Activated T-cell treated with anti-CD3 and anti-CD28 coated beads, Interleukin-2, amount 50 U/mL, for 24 hours (primary cell): ENCODE results near the gene TTPAL.

ENCODE experiments used
- DNase-seq: peaks from one replicate; pipeline ENCODE4 v3.0.0-alpha.2; 2020
- H3K27ac Mint-ChIP-seq: 2 replicates; pipeline ENCODE4 v1.8.0; 2020; ENCODE audit warnings: mild to moderate bottlenecking, mixed read lengths
- H3K27me3 Mint-ChIP-seq: 2 replicates; pipeline ENCODE4 v1.8.0; 2020; ENCODE audit warnings: mixed read lengths
- H3K36me3 Mint-ChIP-seq: 2 replicates; pipeline ENCODE4 v1.8.0; 2020; ENCODE audit warnings: low read depth, mixed read lengths
- H3K4me1 Mint-ChIP-seq: 2 replicates; pipeline ENCODE4 v1.8.0; 2020; ENCODE audit warnings: low read depth, mixed read lengths
- H3K4me3 Mint-ChIP-seq: 2 replicates; pipeline ENCODE4 v1.8.0; 2020; ENCODE audit warnings: mild to moderate bottlenecking, moderate library complexity, mixed read lengths
- H3K9me3 Mint-ChIP-seq: 2 replicates; pipeline ENCODE4 v1.8.0; 2020; ENCODE audit warnings: mixed read lengths

Gene TTPAL

GRCh38 chr20:44454306-44454963 lies 21.2 kb upstream of the TTPAL start:
- Mint-ChIP-seq H3K27ac (no peak overlapping the region), H3K9me3 (no peaks in the 10 kb centered on the region), H3K4me3 (no peak overlapping the region), H3K27me3 (peaks cover 5% of the 10 kb centered on the region), H3K4me1 (no peaks in the 10 kb centered on the region), H3K36me3 (no peaks in the 10 kb centered on the region)
- no peak for DNase-seq

GRCh38 chr20:44455126-44455525 lies 20.5 kb upstream of the TTPAL start:
- DNase-seq = no peak
- H3K36me3 Mint-ChIP-seq = no peaks in the 10 kb centered on the region

GRCh38 chr20:44456611-44457010 lies 19.1 kb upstream of the TTPAL start:
- no peak overlapping the region for H3K4me3 Mint-ChIP-seq
- H3K27ac Mint-ChIP-seq = no peak overlapping the region
- no peaks in the 10 kb centered on the region for H3K36me3 Mint-ChIP-seq
- no peaks in the 10 kb centered on the region for H3K4me1 Mint-ChIP-seq
- no peaks in the 10 kb centered on the region for H3K9me3 Mint-ChIP-seq
- DNase-seq = no peak
- peaks cover 4% of the 10 kb centered on the region for H3K27me3 Mint-ChIP-seq

More at GRCh38 chr20:44455126-44455525, 20.5 kb upstream of the TTPAL start:
- H3K27ac Mint-ChIP-seq = no peak overlapping the region
- H3K9me3 Mint-ChIP-seq = no peaks in the 10 kb centered on the region
- peaks cover 4% of the 10 kb centered on the region for H3K27me3 Mint-ChIP-seq
- H3K4me3 Mint-ChIP-seq = no peak overlapping the region
- no peaks in the 10 kb centered on the region for H3K4me1 Mint-ChIP-seq

GRCh38 chr20:44457016-44457415 lies 18.7 kb upstream of the TTPAL start:
- no peaks in the 10 kb centered on the region for H3K9me3 Mint-ChIP-seq
- H3K27me3 Mint-ChIP-seq = peaks cover 4% of the 10 kb centered on the region
- DNase-seq = no peak
- H3K4me1 Mint-ChIP-seq = no peaks in the 10 kb centered on the region
- H3K27ac Mint-ChIP-seq = no peak overlapping the region
- H3K4me3 Mint-ChIP-seq = no peak overlapping the region
- H3K36me3 Mint-ChIP-seq = no peaks in the 10 kb centered on the region

- H3K27ac Mint-ChIP-seq = no peak overlapping the region
- H3K4me3 Mint-ChIP-seq = no peak overlapping the region
- no peak for DNase-seq
- no peaks in the 10 kb centered on the region for H3K9me3 Mint-ChIP-seq
- H3K36me3 Mint-ChIP-seq = no peaks in the 10 kb centered on the region
- no peaks in the 10 kb centered on the region for H3K4me1 Mint-ChIP-seq
- H3K27me3 Mint-ChIP-seq = no peaks in the 10 kb centered on the region
Observed at GRCh38 chr20:44459271-44459670, 16.4 kb upstream of the TTPAL start.

- no peaks in the 10 kb centered on the region for H3K36me3 Mint-ChIP-seq
- H3K4me1 Mint-ChIP-seq = no peaks in the 10 kb centered on the region
- no peaks in the 10 kb centered on the region for H3K9me3 Mint-ChIP-seq
- DNase-seq = no peak
- no peak overlapping the region for H3K27ac Mint-ChIP-seq
- no peak overlapping the region for H3K4me3 Mint-ChIP-seq
- H3K27me3 Mint-ChIP-seq = no peaks in the 10 kb centered on the region
Observed at GRCh38 chr20:44460795-44461141, 14.9 kb upstream of the TTPAL start.

GRCh38 chr20:44461142-44461802 lies 14.4 kb upstream of the TTPAL start:
- Mint-ChIP-seq H3K27me3 (no peaks in the 10 kb centered on the region), H3K9me3 (no peaks in the 10 kb centered on the region), H3K27ac (no peak overlapping the region), H3K4me1 (no peaks in the 10 kb centered on the region), H3K4me3 (no peak overlapping the region), H3K36me3 (no peaks in the 10 kb centered on the region)
- DNase-seq = no peak

GRCh38 chr20:44461803-44462174 lies 13.9 kb upstream of the TTPAL start:
- DNase-seq = no peak
- Mint-ChIP-seq H3K9me3 (no peaks in the 10 kb centered on the region), H3K36me3 (no peaks in the 10 kb centered on the region), H3K4me1 (no peaks in the 10 kb centered on the region), H3K27me3 (no peaks in the 10 kb centered on the region), H3K4me3 (no peak overlapping the region), H3K27ac (no peak overlapping the region)

- no peak overlapping the region for H3K4me3 Mint-ChIP-seq
- H3K27ac Mint-ChIP-seq = no peak overlapping the region
- no peak for DNase-seq
- no peaks in the 10 kb centered on the region for H3K9me3 Mint-ChIP-seq
- H3K4me1 Mint-ChIP-seq = no peaks in the 10 kb centered on the region
- no peaks in the 10 kb centered on the region for H3K36me3 Mint-ChIP-seq
- H3K27me3 Mint-ChIP-seq = no peaks in the 10 kb centered on the region
Observed at GRCh38 chr20:44463466-44463865, 12.2 kb upstream of the TTPAL start.

- H3K4me3 Mint-ChIP-seq = no peak overlapping the region
- no peaks in the 10 kb centered on the region for H3K9me3 Mint-ChIP-seq
- H3K36me3 Mint-ChIP-seq = no peaks in the 10 kb centered on the region
- no peaks in the 10 kb centered on the region for H3K27me3 Mint-ChIP-seq
- H3K4me1 Mint-ChIP-seq = no peaks in the 10 kb centered on the region
- no peak overlapping the region for H3K27ac Mint-ChIP-seq
- DNase-seq = no peak
Observed at GRCh38 chr20:44464514-44464913, 11.2 kb upstream of the TTPAL start.

- H3K9me3 Mint-ChIP-seq = no peaks in the 10 kb centered on the region
- H3K4me3 Mint-ChIP-seq = no peak overlapping the region
- no peak overlapping the region for H3K27ac Mint-ChIP-seq
- no peaks in the 10 kb centered on the region for H3K36me3 Mint-ChIP-seq
- no peaks in the 10 kb centered on the region for H3K4me1 Mint-ChIP-seq
- no peaks in the 10 kb centered on the region for H3K27me3 Mint-ChIP-seq
- no peak for DNase-seq
Observed at GRCh38 chr20:44465001-44465560, 10.6 kb upstream of the TTPAL start.

- Mint-ChIP-seq H3K4me3 (no peak overlapping the region), H3K4me1 (no peaks in the 10 kb centered on the region), H3K9me3 (no peaks in the 10 kb centered on the region), H3K27ac (no peak overlapping the region), H3K36me3 (no peaks in the 10 kb centered on the region), H3K27me3 (no peaks in the 10 kb centered on the region)
- DNase-seq = no peak
Observed at GRCh38 chr20:44467289-44467883, 8.3 kb upstream of the TTPAL start.

- H3K9me3 Mint-ChIP-seq = no peaks in the 10 kb centered on the region
- H3K4me3 Mint-ChIP-seq = no peak overlapping the region
- H3K27me3 Mint-ChIP-seq = no peaks in the 10 kb centered on the region
Observed at GRCh38 chr20:44468044-44468782, 7.5 kb upstream of the TTPAL start.

GRCh38 chr20:44470327-44470726 lies 5.3 kb upstream of the TTPAL start:
- Mint-ChIP-seq H3K36me3 (no peaks in the 10 kb centered on the region), H3K4me3 (no peak overlapping the region), H3K9me3 (no peaks in the 10 kb centered on the region), H3K27ac (no peak overlapping the region), H3K27me3 (no peaks in the 10 kb centered on the region), H3K4me1 (peaks cover 6% of the 10 kb centered on the region)
- no peak for DNase-seq

More at GRCh38 chr20:44468044-44468782, 7.5 kb upstream of the TTPAL start:
- no peak for DNase-seq
- Mint-ChIP-seq H3K4me1 (no peaks in the 10 kb centered on the region), H3K36me3 (no peaks in the 10 kb centered on the region), H3K27ac (no peak overlapping the region)
